Measurements from ENCODE around the gene OR2S2. TPM values are rescaled to one million over a fixed set of nuclear protein-coding genes. Genes with fewer than 3 reads are reported as not detected.
"Not testable (repeated sequence)": the region's sequence is repeated elsewhere in the genome, so short reads cannot be mapped to it uniquely, and the experiment has no call there.

The OR2S2 gene, protein sequence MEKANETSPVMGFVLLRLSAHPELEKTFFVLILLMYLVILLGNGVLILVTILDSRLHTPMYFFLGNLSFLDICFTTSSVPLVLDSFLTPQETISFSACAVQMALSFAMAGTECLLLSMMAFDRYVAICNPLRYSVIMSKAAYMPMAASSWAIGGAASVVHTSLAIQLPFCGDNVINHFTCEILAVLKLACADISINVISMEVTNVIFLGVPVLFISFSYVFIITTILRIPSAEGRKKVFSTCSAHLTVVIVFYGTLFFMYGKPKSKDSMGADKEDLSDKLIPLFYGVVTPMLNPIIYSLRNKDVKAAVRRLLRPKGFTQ
- not detected for total RNA-seq

GRCh38 chr9:35958104-35958837 lies at the start of gene OR2S2:
TSS of gene OR2S2 (minus strand) at chr9:35958154. CDS start at chr9:35958098, 56 bp downstream.
- Mint-ChIP-seq H3K27ac (no peak within 1 kb of the TSS), H3K4me3 (no peak within 1 kb of the TSS), H3K27me3 (ENCODE audit: low read depth) (peaks cover 18% of the 10 kb centered on the region), H3K9me3 (ENCODE audit: insufficient read depth) (no peaks in the 10 kb centered on the region), H3K4me1 (ENCODE audit: low read depth) (no peaks in the 10 kb centered on the region), H3K36me3 (ENCODE audit: low read depth) (no peaks in the 10 kb centered on the region)
- no peak for ATAC-seq
- POLR2A ChIA-PET, result no interaction called here
- CTCF ChIA-PET, result interaction anchor here (1.3 to 3.8 kb wide), 5 partner anchors 12 to 209 kb away, joined by 3 to 37 read pairs (median 7); no protein-coding TSS in a partner anchor
- no peak for DNase-seq

DNA sequence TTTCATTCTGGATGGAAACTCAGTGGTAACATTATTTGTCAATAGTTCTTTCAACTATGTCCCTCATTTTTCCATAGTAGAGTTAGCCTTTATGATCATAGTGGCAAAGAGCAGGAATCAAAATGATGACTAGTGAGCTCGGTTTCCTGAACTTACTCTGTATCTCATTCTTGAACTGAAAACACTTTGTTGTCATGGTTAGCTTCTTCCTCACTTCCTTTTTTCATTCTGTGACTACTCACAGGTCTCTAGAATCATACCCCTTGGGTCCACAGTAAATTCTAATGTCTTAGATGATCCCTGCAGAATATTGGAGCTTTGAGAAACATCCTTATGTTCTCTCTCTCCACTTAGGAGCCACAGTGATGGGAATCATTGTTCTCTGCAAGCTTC lies 49.4 kb upstream of the OR2S2 start:
- H3K36me3 Mint-ChIP-seq (ENCODE audit: low read depth), result no peaks in the 10 kb centered on the region
- H3K27me3 Mint-ChIP-seq (ENCODE audit: low read depth), result peaks cover 50% of the 10 kb centered on the region
- DNase-seq, result no peak
- H3K27ac Mint-ChIP-seq, result no peak overlapping the region
- H3K9me3 Mint-ChIP-seq (ENCODE audit: insufficient read depth), result peaks cover 3% of the 10 kb centered on the region
- POLR2A ChIA-PET, result interaction anchor here (1.4 kb wide), 1 partner anchor 183 kb away, joined by 3 read pairs; no protein-coding TSS in a partner anchor
- CTCF ChIA-PET, result interaction anchor here (0.7 to 5.2 kb wide), 22 partner anchors 11 to 400 kb away, joined by 3 to 129 read pairs (median 6); partner anchors contain the start of gene RECK
- ATAC-seq, result no peak
- no peak overlapping the region for H3K4me3 Mint-ChIP-seq
- peaks cover 10% of the 10 kb centered on the region for H3K4me1 Mint-ChIP-seq (ENCODE audit: low read depth)

DNA sequence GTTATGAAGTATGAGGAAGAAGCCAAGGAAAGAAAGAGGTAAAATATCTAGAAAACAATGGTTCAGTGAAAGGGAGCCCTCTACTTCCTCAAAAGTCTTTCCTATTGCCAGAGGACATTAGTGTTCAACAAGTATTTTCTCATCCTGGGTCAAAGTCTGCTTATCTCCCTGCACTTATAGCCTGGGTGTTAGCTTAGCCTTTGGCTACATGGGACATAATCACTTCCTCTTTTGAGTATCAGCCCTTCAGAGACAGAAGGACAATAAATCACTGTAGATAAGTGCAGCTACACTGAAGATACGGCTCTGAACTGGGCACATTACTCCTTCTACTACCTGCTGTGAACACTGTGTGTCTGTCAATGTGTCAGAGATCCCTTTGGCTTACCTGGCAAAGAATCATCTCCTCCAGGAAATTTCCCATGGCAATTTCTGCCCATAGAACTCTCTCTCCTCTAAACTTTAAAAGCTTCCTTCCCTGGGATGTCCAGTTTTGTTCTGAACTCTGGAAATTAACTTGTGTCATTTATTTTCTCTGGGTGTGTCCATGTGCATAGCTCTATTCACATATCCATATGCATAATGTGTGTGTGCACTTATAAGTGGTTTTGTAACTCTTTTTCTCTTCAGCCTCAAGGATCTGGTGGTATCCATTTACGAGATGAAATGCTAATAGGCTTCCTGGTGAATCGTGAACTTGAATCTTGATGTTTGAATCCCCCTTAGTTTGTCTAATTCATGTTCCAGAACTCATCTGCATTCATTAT lies 48.8 kb upstream of the OR2S2 start:
- Mint-ChIP-seq H3K36me3 (ENCODE audit: low read depth) (no peaks in the 10 kb centered on the region), H3K4me3 (no peak overlapping the region), H3K9me3 (ENCODE audit: insufficient read depth) (peaks cover 3% of the 10 kb centered on the region), H3K4me1 (ENCODE audit: low read depth) (peaks cover 10% of the 10 kb centered on the region), H3K27me3 (ENCODE audit: low read depth) (peaks cover 51% of the 10 kb centered on the region), H3K27ac (no peak overlapping the region)
- DNase-seq, result no peak
- ChIA-PET POLR2A (interaction anchor here (1.4 kb wide), 1 partner anchor 184 kb away, joined by 3 read pairs; no protein-coding TSS in a partner anchor), CTCF (interaction anchor here (0.7 to 5.2 kb wide), 16 partner anchors 13 to 400 kb away, joined by 3 to 129 read pairs (median 8); partner anchors contain the start of gene RECK)
- no peak for ATAC-seq

- H3K4me1 Mint-ChIP-seq (ENCODE audit: low read depth), result peaks cover 10% of the 10 kb centered on the region
- peaks cover 46% of the 10 kb centered on the region for H3K27me3 Mint-ChIP-seq (ENCODE audit: low read depth)
- H3K27ac Mint-ChIP-seq, result no peak overlapping the region
- H3K9me3 Mint-ChIP-seq (ENCODE audit: insufficient read depth), result peaks cover 3% of the 10 kb centered on the region
- no peak for DNase-seq
- no peak for ATAC-seq
- no peak overlapping the region for H3K4me3 Mint-ChIP-seq
- ChIA-PET POLR2A (no interaction called here), CTCF (interaction anchor here (0.9 to 2.9 kb wide), 2 partner anchors 9 to 12 kb away, joined by 3 to 19 read pairs; no protein-coding TSS in a partner anchor)
- no peaks in the 10 kb centered on the region for H3K36me3 Mint-ChIP-seq (ENCODE audit: low read depth)
These were observed 47.9 kb upstream of the OR2S2 start for GRCh38 chr9:36005891-36006290.

GRCh38 chr9:35998333-35998732 lies 40.4 kb upstream of the OR2S2 start:
- Mint-ChIP-seq H3K36me3 (ENCODE audit: low read depth) (no peaks in the 10 kb centered on the region), H3K4me1 (ENCODE audit: low read depth) (no peaks in the 10 kb centered on the region), H3K4me3 (no peak overlapping the region), H3K9me3 (ENCODE audit: insufficient read depth) (peaks cover 7% of the 10 kb centered on the region), H3K27ac (no peak overlapping the region), H3K27me3 (ENCODE audit: low read depth) (peaks cover 36% of the 10 kb centered on the region)
- DNase-seq (no peak), ATAC-seq (no peak)
- ChIA-PET CTCF (no interaction called here), POLR2A (no interaction called here)

- H3K27ac Mint-ChIP-seq; POLR2A ChIA-PET; DNase-seq; H3K9me3 Mint-ChIP-seq (ENCODE audit: insufficient read depth); H3K4me1 Mint-ChIP-seq (ENCODE audit: low read depth); H3K36me3 Mint-ChIP-seq (ENCODE audit: low read depth); ATAC-seq; H3K4me3 Mint-ChIP-seq; CTCF ChIA-PET: not testable (repeated sequence)
- H3K27me3 Mint-ChIP-seq (ENCODE audit: low read depth), result peaks cover 32% of the 10 kb centered on the region
These were observed 39.1 kb upstream of the OR2S2 start for GRCh38 chr9:35997016-35997415.

- no peaks in the 10 kb centered on the region for H3K36me3 Mint-ChIP-seq (ENCODE audit: low read depth)
- H3K4me1 Mint-ChIP-seq (ENCODE audit: low read depth), result no peaks in the 10 kb centered on the region
- H3K9me3 Mint-ChIP-seq (ENCODE audit: insufficient read depth), result peaks cover 7% of the 10 kb centered on the region
- no peak overlapping the region for H3K27ac Mint-ChIP-seq
- H3K27me3 Mint-ChIP-seq (ENCODE audit: low read depth), result peaks cover 34% of the 10 kb centered on the region
- no peak for DNase-seq
- ChIA-PET CTCF (interaction anchor here (0.6 to 0.7 kb wide), 3 partner anchors 11 to 42 kb away, joined by 3 to 4 read pairs (median 3); no protein-coding TSS in a partner anchor), POLR2A (no interaction called here)
- no peak for ATAC-seq
- H3K4me3 Mint-ChIP-seq, result no peak overlapping the region
These were observed 38.5 kb upstream of the OR2S2 start for GRCh38 chr9:35996358-35996970.

DNA sequence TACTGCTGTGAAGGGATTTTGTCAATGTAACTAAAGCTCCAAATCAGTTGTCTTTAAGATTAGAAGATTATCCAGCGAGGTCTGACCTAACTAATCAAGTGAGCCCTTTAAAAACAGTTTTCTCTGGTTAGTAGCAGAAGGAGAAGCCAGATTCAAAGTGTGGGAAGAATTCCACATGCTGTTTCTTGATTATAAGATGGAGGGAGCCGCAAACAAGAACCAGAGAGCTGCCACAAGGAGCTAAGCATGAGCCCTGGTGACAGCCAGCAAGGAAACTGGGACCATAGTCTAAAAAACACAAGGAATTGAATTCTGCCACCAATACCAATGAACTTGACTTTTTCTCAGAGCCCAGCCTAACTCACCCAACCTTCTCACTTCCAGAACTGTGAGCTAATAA lies 37.0 kb upstream of the OR2S2 start:
- peaks cover 27% of the 10 kb centered on the region for H3K27me3 Mint-ChIP-seq (ENCODE audit: low read depth)
- DNase-seq, result no peak
- H3K27ac Mint-ChIP-seq, result no peak overlapping the region
- ATAC-seq, result no peak
- H3K4me1 Mint-ChIP-seq (ENCODE audit: low read depth), result no peaks in the 10 kb centered on the region
- ChIA-PET POLR2A (no interaction called here), CTCF (interaction anchor here (1.0 to 2.9 kb wide), 4 partner anchors 13 to 92 kb away, joined by 3 to 19 read pairs (median 4); no protein-coding TSS in a partner anchor)
- no peak overlapping the region for H3K4me3 Mint-ChIP-seq
- H3K9me3 Mint-ChIP-seq (ENCODE audit: insufficient read depth), result peaks cover 7% of the 10 kb centered on the region
- H3K36me3 Mint-ChIP-seq (ENCODE audit: low read depth), result no peaks in the 10 kb centered on the region

- ChIA-PET POLR2A (no interaction called here), CTCF (interaction anchor here (1.0 to 2.9 kb wide), 4 partner anchors 13 to 91 kb away, joined by 3 to 19 read pairs (median 4); no protein-coding TSS in a partner anchor)
- H3K4me1 Mint-ChIP-seq (ENCODE audit: low read depth), result no peaks in the 10 kb centered on the region
- peaks cover 25% of the 10 kb centered on the region for H3K27me3 Mint-ChIP-seq (ENCODE audit: low read depth)
- H3K9me3 Mint-ChIP-seq (ENCODE audit: insufficient read depth), result peaks cover 7% of the 10 kb centered on the region
- ATAC-seq, result no peak
- no peak for DNase-seq
- H3K4me3 Mint-ChIP-seq, result no peak overlapping the region
- H3K36me3 Mint-ChIP-seq (ENCODE audit: low read depth), result no peaks in the 10 kb centered on the region
- H3K27ac Mint-ChIP-seq, result no peak overlapping the region
These were observed 36.2 kb upstream of the OR2S2 start for GRCh38 chr9:35993976-35994720.

DNA sequence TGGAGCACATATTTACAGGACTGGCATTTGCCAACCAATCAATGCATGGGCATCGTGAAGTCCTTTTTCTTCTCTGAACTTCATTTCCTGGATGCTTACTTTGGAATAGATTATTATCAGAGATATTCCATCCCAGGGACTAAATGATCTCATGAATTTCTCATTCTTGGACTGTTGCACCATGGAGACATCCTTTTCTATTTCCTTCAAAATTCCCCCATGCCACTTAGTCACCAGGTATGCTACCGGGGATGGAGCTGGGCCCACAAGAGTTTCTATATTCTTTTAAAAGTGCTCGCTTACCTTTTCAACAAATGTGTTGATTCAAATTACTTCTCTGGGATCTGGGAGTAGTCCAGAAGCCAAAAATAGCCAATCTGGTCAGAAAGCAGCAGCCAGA lies 35.2 kb upstream of the OR2S2 start:
- H3K27ac Mint-ChIP-seq, result not testable (repeated sequence)
- H3K27me3 Mint-ChIP-seq (ENCODE audit: low read depth), result peaks cover 29% of the 10 kb centered on the region

More for the DNA sequence above, 35.2 kb upstream of the OR2S2 start:
- H3K36me3 Mint-ChIP-seq (ENCODE audit: low read depth); H3K4me3 Mint-ChIP-seq; POLR2A ChIA-PET; DNase-seq; ATAC-seq; H3K4me1 Mint-ChIP-seq (ENCODE audit: low read depth); H3K9me3 Mint-ChIP-seq (ENCODE audit: insufficient read depth): not testable (repeated sequence)
- CTCF ChIA-PET, result interaction anchor here (2.0 to 2.9 kb wide), 2 partner anchors 14 to 18 kb away, joined by 5 to 19 read pairs; no protein-coding TSS in a partner anchor
